Neural crest cell (in vitro differentiated cells): ENCODE data around the gene TRAF3IP3. TPM values are rescaled to one million over a fixed set of nuclear protein-coding genes. Genes with fewer than 3 reads are reported as not detected.
A peak's percentile ranks its signal among the peaks of the same experiment; 100 is the strongest.

Experiments
- DNase-seq: peaks from one replicate; pipeline ENCODE4 v3.0.0; 2021; ENCODE audit warnings: low read depth, mixed read lengths, low spot score
- H3K27ac Mint-ChIP-seq: one replicate; pipeline ENCODE4 v1.8.0; 2021; ENCODE audit warnings: mild to moderate bottlenecking, mixed read lengths; ENCODE audit not compliant: unreplicated experiment
- H3K27me3 Mint-ChIP-seq: 2 replicates; pipeline ENCODE4 v1.8.0; 2021; ENCODE audit warnings: low read depth, mild to moderate bottlenecking, mixed read lengths
- H3K36me3 Mint-ChIP-seq: 2 replicates; pipeline ENCODE4 v1.8.0; 2021; ENCODE audit warnings: low read depth, mild to moderate bottlenecking, mixed read lengths
- H3K4me1 Mint-ChIP-seq: 2 replicates; pipeline ENCODE4 v1.8.0; 2021; ENCODE audit warnings: mixed read lengths
- H3K4me3 Mint-ChIP-seq: one replicate; pipeline ENCODE4 v1.8.0; 2021; ENCODE audit warnings: mild to moderate bottlenecking, mixed read lengths
- H3K9me3 Mint-ChIP-seq: 2 replicates; pipeline ENCODE4 v1.8.0; 2021; ENCODE audit warnings: mixed read lengths
- total RNA-seq: library from RNA; stranded (reverse); gene quantifications from 2 replicates; pipeline ENCODE4 v1.2.1, GENCODE V29; 2021
- TF ChIP-seq, protein P1 (sequence below): fragments of 200-600 bp; sonication (generic); conservative IDR thresholded peaks from 2 replicates; pipeline ENCODE4 v1.5.0; 2021; ENCODE audit warnings: antibody characterized with exemption, mild to moderate bottlenecking

TRAF3IP3 gene
- total RNA-seq, 1 donor from 2014 or later: not detected

DNA sequence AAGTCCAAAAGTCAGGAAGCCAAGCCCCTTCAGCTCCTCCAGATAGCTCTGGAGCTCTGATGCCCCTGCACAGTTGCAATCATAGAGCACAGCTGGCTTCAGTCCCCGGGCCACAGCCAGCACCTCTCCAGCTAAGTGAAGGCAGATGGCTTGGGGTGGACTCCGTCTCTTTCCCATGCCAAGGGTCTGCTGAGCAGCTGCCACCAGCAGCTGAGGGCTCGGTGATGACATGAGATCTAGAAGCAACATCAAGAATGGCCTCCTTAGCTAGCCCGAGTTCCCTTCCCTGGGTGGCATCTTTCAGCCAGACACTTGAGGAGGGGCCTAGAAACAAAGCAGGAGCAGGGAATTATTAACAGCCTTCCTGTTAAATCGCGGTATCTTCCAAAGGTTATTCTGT lies 27.5 kb downstream of the TRAF3IP3 start:
- TF ChIP-seq, protein P1, sequence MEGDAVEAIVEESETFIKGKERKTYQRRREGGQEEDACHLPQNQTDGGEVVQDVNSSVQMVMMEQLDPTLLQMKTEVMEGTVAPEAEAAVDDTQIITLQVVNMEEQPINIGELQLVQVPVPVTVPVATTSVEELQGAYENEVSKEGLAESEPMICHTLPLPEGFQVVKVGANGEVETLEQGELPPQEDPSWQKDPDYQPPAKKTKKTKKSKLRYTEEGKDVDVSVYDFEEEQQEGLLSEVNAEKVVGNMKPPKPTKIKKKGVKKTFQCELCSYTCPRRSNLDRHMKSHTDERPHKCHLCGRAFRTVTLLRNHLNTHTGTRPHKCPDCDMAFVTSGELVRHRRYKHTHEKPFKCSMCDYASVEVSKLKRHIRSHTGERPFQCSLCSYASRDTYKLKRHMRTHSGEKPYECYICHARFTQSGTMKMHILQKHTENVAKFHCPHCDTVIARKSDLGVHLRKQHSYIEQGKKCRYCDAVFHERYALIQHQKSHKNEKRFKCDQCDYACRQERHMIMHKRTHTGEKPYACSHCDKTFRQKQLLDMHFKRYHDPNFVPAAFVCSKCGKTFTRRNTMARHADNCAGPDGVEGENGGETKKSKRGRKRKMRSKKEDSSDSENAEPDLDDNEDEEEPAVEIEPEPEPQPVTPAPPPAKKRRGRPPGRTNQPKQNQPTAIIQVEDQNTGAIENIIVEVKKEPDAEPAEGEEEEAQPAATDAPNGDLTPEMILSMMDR: no peak
- no peak for DNase-seq
- H3K4me3 Mint-ChIP-seq: peak overlapping the region; percentile 95
- peaks cover 41% of the 10 kb centered on the region for H3K27me3 Mint-ChIP-seq
- H3K27ac Mint-ChIP-seq: no peak overlapping the region
- H3K9me3 Mint-ChIP-seq: peaks cover 5% of the 10 kb centered on the region
- H3K36me3 Mint-ChIP-seq: peaks cover 4% of the 10 kb centered on the region
- peaks cover 13% of the 10 kb centered on the region for H3K4me1 Mint-ChIP-seq

DNA sequence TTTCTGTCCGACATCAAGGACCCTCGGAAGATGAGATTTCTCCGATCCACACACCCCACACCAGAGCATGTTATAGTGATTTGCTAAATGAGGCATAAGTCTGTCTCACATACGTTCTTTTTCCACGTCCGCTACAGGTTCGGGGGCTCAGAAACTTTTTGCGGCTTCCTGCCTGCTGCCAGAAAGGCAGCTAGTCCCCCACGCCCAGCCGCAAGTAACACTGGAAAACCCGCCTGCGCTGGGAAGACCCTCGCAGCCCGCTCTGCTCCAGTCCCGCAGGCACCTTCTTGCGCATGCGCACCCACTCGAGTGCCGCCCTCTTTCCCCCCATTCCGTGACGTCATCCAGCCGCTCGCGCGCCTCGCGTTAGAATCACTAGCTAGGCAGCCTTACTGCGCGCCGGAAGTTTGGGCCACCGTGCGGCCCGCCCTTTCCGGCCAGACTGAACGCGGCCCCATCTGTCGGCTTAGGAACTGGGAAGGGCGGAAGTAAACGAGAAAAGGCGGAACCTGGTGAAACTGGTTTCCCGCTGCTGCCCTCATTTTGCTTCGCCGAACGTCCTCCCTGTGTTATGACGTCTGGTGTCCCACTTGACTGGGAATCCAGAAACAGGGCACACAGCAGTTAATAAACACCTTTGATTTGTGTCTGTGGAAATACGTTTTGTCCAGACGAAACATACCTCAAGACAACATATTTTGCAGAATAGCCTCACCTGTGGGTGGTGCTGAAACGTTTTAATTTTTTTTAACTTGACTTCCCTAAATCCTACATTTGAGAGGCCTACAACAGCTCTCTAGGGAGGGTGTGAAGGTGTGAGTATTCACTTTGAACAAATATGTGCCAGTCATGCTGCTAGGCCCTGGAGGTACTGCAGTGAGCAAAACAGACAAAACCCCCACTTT lies 28.7 kb downstream of the TRAF3IP3 start, which contains the start of gene C1orf74:
Gene C1orf74, minus strand, starts transcription at position 295 of the 905 bp plus-strand sequence. CDS start 925 bp downstream, outside the sequence.
- peaks cover 13% of the 10 kb centered on the region for H3K4me1 Mint-ChIP-seq
- TF ChIP-seq, protein P1: no peak
- peaks cover 5% of the 10 kb centered on the region for H3K9me3 Mint-ChIP-seq
- peak within 1 kb of the TSS; percentile 95 for H3K4me3 Mint-ChIP-seq
- peaks cover 52% of the 10 kb centered on the region for H3K27me3 Mint-ChIP-seq
- peaks cover 4% of the 10 kb centered on the region for H3K36me3 Mint-ChIP-seq
- peak; percentile 100 for DNase-seq
- H3K27ac Mint-ChIP-seq: peak within 1 kb of the TSS; percentile 95

DNA sequence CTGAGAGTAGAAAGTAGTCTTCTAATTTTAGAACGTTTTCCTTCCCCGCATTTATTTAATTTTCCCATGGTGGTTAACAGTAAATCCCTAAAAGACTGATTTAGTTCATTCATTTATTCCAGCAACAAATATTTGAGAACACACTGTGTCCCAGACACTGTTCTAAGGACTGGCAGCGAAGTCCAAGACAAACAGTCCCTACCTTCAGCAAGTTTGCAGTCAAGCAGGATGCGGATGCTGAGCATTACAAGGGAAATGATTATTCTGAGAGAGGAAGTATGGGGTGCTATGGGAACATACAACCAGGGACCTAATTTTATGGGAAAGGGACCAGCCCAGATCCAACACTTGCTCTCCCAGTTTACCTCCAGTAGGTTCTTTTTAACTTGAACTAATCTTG lies 29.7 kb downstream of the TRAF3IP3 start:
- peaks cover 63% of the 10 kb centered on the region for H3K27me3 Mint-ChIP-seq
- no peak overlapping the region for H3K27ac Mint-ChIP-seq
- H3K36me3 Mint-ChIP-seq: peaks cover 4% of the 10 kb centered on the region
- DNase-seq: no peak
- peaks cover 13% of the 10 kb centered on the region for H3K4me1 Mint-ChIP-seq
- H3K9me3 Mint-ChIP-seq: peaks cover 5% of the 10 kb centered on the region
- H3K4me3 Mint-ChIP-seq: no peak overlapping the region
- TF ChIP-seq, protein P1: no peak

DNA sequence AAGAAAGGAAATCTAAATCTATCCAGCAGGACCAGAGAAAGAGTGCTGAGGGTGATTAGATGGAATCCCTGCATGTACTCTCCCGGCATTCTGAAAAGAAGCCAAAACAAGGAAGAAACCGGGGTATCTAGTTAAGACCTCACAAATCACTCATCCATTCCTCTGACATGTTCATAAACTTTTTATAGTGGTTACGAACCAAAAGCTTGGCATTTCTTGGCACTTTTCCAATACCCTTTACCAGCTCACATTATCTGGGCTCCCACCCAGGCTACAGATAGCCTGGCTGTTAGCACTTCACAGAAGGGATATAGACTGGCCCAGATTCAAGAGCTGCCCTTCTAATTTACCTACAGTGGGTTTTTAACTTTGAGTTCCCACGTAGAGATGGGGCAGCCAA lies 30.3 kb downstream of the TRAF3IP3 start:
- Mint-ChIP-seq H3K27ac (no peak overlapping the region), H3K36me3 (peaks cover 4% of the 10 kb centered on the region), H3K4me1 (peaks cover 13% of the 10 kb centered on the region), H3K9me3 (peaks cover 5% of the 10 kb centered on the region), H3K27me3 (peaks cover 68% of the 10 kb centered on the region), H3K4me3 (no peak overlapping the region)
- no peak for DNase-seq
- TF ChIP-seq, protein P1: no peak

DNA sequence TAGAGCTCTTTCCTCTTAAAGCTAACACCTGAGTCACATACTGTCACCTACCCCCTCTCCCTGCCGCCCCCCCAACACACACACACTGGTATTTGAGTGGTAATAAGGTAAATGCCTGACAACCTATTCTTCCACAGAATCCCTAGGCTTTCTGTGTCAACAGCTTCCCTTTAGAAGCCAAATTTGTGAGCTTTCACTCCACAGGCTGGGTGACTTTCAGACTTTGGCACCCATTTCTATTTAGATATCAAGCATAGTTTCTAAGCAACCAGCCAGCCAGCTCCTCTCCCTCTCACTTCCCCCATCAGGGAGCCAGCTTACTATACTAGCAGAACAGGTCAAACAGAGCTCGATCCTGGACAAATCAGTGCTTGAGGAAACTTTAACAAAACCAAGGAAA lies 31.7 kb downstream of the TRAF3IP3 start:
- H3K27ac Mint-ChIP-seq: no peak overlapping the region
- peaks cover 13% of the 10 kb centered on the region for H3K4me1 Mint-ChIP-seq
- H3K4me3 Mint-ChIP-seq: no peak overlapping the region

More for the DNA sequence above, 31.7 kb downstream of the TRAF3IP3 start:
- Mint-ChIP-seq H3K27me3 (peaks cover 82% of the 10 kb centered on the region), H3K9me3 (peaks cover 5% of the 10 kb centered on the region), H3K36me3 (peaks cover 4% of the 10 kb centered on the region)
- TF ChIP-seq, protein P1: no peak
- no peak for DNase-seq
